Measurements from ENCODE around the gene HPS1. TPM values are rescaled to one million over a fixed set of nuclear protein-coding genes. Genes with fewer than 3 reads are reported as not detected.
A peak's percentile ranks its signal among the peaks of the same experiment; 100 is the strongest.

HPS1 gene
- total and polyA plus RNA-seq, 10 of the 15 experiments (the other 5 are each of a cell fraction or from before 2014, with no cell fraction given) = 27.1 to 138 (median 54.8) TPM

- TF ChIP-seq RELB (IDR thresholded peaks at IDR 0.05; ENCODE audit: low read depth) = no peak
Measured at GRCh38 chr10:98482096-98482495, 35.4 kb upstream of the HPS1 start (continued).

GRCh38 chr10:98481404-98481945, 34.7 kb upstream of the HPS1 start:
- Histone ChIP-seq H3K36me3 (ENCODE audit: control insufficient read depth in 2 of 2, insufficient read depth in 2 of 2, low read length in 1 of 2) (no peaks in the 10 kb centered on the region), H3K9ac (ENCODE audit: control insufficient read depth, insufficient read depth, low read length) (no peak overlapping the region), H3K27ac (ENCODE audit: control insufficient read depth, insufficient read depth) (peak overlapping the region; percentile 33; the same call in 1 of the 2 replicates), H3K4me3 (no peak overlapping the region), H3K27me3 (replicated peaks in 1 of 2; ENCODE audit: control insufficient read depth in 2 of 2, insufficient read depth in 2 of 2, low read length in 1 of 2) (no peaks in the 10 kb centered on the region; a peak in 1 of 4 replicates), H3K9me3 (replicated peaks; ENCODE audit: control insufficient read depth, insufficient read depth, low read length) (no peaks in the 10 kb centered on the region; the same call in 2 of the 3 replicates), H4K20me1 (ENCODE audit: control insufficient read depth, insufficient read depth) (no peaks in the 10 kb centered on the region), H3K4me1 (ENCODE audit: control insufficient read depth, insufficient read depth, low read length) (no peaks in the 10 kb centered on the region; the same call in 1 of the 2 replicates), H3K4me2 (ENCODE audit: control insufficient read depth, insufficient read depth) (no peak overlapping the region), H3K79me2 (ENCODE audit: control insufficient read depth, insufficient read depth, low read length) (no peaks in the 10 kb centered on the region), H2AFZ (ENCODE audit: control insufficient read depth, low read depth, low read length) (no peak overlapping the region)
- DNase-seq (ENCODE audit: low read depth, low spot score) (no peak), ATAC-seq (no peak), FAIRE-seq (no peak)
- CTCF ChIA-PET = interaction anchor here (0.5 to 1.2 kb wide), 2 partner anchors 14 to 339 kb away, joined by 3 read pairs; no protein-coding TSS in a partner anchor
- POLR2A ChIA-PET = no interaction called here
- in situ Hi-C loops (cut with MboI) (no loop called here), intact Hi-C loops (cut with micrococcal nuclease; ENCODE audit: unreplicated experiment) (no loop called here)
- RAD21 ChIA-PET (ENCODE audit: unreplicated experiment) = no interaction called here
- SMC1A ChIA-PET (ENCODE audit: uncharacterized antibody, unreplicated experiment) = no interaction called here
- 33% methylated on average over 5 of the region's 5 CpGs for WGBS (ENCODE audit: insufficient coverage, insufficient replicate concordance, low lambda C conversion rate, missing lambda C conversion rate)
- no TSS peak for BruUV-seq (replicated peaks)
- TF ChIP-seq MTA2 (IDR thresholded peaks at IDR 0.05; ENCODE audit: low read depth) (no peak), ESRRA (IDR thresholded peaks at IDR 0.05; ENCODE audit: low read length) (no peak), TARDBP (IDR thresholded peaks at IDR 0.05; ENCODE audit: borderline replicate concordance) (no peak), NKRF (conservative IDR thresholded peaks at IDR 0.05) (no peak), ATF2 (IDR thresholded peaks at IDR 0.05; ENCODE audit: low read length) (peak; percentile 76), BCL3 (IDR thresholded peaks at IDR 0.05; ENCODE audit: borderline replicate concordance, insufficient read depth, low read depth, low read length, poor library complexity, severe bottlenecking) (peak; percentile 82), RUNX3 (IDR thresholded peaks at IDR 0.05; ENCODE audit: low read length) (peak; percentile 17; the same call in 1 of the 2 replicates), PBX3 (IDR thresholded peaks at IDR 0.05; ENCODE audit: insufficient replicate concordance, low read depth, low read length) (no peak)
